ENCODE results near the gene IMMT.

DNA sequence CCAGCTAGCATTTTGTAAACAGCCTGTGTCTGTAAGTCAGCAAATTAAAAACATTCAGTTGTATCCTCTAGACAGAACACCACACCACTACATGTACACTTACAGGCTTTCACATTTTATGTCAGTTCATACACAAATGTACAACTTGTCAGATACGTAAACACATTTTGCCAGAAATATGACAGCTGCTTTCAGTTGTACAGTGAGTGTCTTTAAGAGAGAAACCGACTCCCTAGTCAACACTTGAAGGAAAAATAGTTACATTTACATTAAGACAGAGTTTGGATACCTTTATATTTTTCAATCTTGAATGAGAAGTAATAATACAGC is 19.2 kb upstream of the IMMT start:
- TF ChIP-seq, protein P1, sequence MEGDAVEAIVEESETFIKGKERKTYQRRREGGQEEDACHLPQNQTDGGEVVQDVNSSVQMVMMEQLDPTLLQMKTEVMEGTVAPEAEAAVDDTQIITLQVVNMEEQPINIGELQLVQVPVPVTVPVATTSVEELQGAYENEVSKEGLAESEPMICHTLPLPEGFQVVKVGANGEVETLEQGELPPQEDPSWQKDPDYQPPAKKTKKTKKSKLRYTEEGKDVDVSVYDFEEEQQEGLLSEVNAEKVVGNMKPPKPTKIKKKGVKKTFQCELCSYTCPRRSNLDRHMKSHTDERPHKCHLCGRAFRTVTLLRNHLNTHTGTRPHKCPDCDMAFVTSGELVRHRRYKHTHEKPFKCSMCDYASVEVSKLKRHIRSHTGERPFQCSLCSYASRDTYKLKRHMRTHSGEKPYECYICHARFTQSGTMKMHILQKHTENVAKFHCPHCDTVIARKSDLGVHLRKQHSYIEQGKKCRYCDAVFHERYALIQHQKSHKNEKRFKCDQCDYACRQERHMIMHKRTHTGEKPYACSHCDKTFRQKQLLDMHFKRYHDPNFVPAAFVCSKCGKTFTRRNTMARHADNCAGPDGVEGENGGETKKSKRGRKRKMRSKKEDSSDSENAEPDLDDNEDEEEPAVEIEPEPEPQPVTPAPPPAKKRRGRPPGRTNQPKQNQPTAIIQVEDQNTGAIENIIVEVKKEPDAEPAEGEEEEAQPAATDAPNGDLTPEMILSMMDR (IDR thresholded peaks at IDR 0.05; ENCODE audit: poor library complexity, severe bottlenecking) = no peak
- no peak for TF ChIP-seq TAF1 (IDR thresholded peaks at IDR 0.05; ENCODE audit: low read depth)
- TF ChIP-seq MXI1 (conservative IDR thresholded peaks at IDR 0.05; ENCODE audit: poor library complexity, severe bottlenecking) = no peak
- no peak for TF ChIP-seq REST (IDR thresholded peaks at IDR 0.05; ENCODE audit: borderline replicate concordance)
- no peak for TF ChIP-seq RAD21 (conservative IDR thresholded peaks at IDR 0.05)
- TF ChIP-seq EZH2 (IDR thresholded peaks at IDR 0.05; ENCODE audit: borderline replicate concordance, insufficient read depth, low read length, poor library complexity, severe bottlenecking) = no peak
- TF ChIP-seq POLR2AphosphoS5 (IDR thresholded peaks at IDR 0.05) = no peak
- no peak for TF ChIP-seq SMC3 (conservative IDR thresholded peaks at IDR 0.05; ENCODE audit: poor library complexity)

Data from neural cell (in vitro differentiated cells).